H9 (cell line): ENCODE results near the gene TRPV3. TPM values are rescaled to one million over a fixed set of nuclear protein-coding genes. Genes with fewer than 3 reads are reported as not detected.

Experiments
- DNase-seq: peaks from one replicate; pipeline ENCODE4 v3.0.0-alpha.2; 2017
- H2AFZ ChIP-seq: one replicate; pipeline ENCODE4 v1.6.1; 2013; ENCODE audit warnings: mild to moderate bottlenecking, low read length, control low read depth, moderate library complexity
- H2AK5ac ChIP-seq: 2 replicates; pipeline ENCODE4 v1.6.1; 2013; ENCODE audit warnings: low read length, control low read depth, mixed read lengths; ENCODE audit not compliant: insufficient read length
- H2BK120ac ChIP-seq: one replicate; pipeline ENCODE4 v1.6.1; 2013; ENCODE audit warnings: low read depth, mild to moderate bottlenecking, low read length, control low read depth, inconsistent platforms; ENCODE audit not compliant: poor library complexity, severe bottlenecking
- H2BK12ac ChIP-seq: 2 replicates; pipeline ENCODE4 v1.6.1; 2013; ENCODE audit warnings: low read length, control low read depth, mixed read lengths, low read depth; ENCODE audit not compliant: insufficient read length
- H2BK15ac ChIP-seq: 2 replicates; pipeline ENCODE4 v1.6.1; 2013; ENCODE audit warnings: low read depth, low read length, control low read depth
- H2BK20ac ChIP-seq: one replicate; pipeline ENCODE4 v1.6.1; 2013; ENCODE audit warnings: low read depth, mild to moderate bottlenecking, low read length, control low read depth, inconsistent platforms; ENCODE audit not compliant: poor library complexity, severe bottlenecking
- H2BK5ac ChIP-seq: 2 replicates; pipeline ENCODE4 v1.6.1; 2013; ENCODE audit warnings: low read length, control low read depth, mixed read lengths; ENCODE audit not compliant: insufficient read length
- H3K14ac ChIP-seq: 2 replicates; pipeline ENCODE4 v1.6.1; 2013; ENCODE audit warnings: low read length, control low read depth; ENCODE audit not compliant: insufficient read depth
- H3K18ac ChIP-seq: 2 replicates; pipeline ENCODE4 v1.6.1; 2013; ENCODE audit warnings: low read depth, mild to moderate bottlenecking, mixed read lengths, low read length, control low read depth; ENCODE audit not compliant: insufficient read length
- H3K23ac ChIP-seq: 2 replicates; pipeline ENCODE4 v1.6.1; 2013; ENCODE audit warnings: low read length, control low read depth, mixed read lengths, low read depth; ENCODE audit not compliant: insufficient read length
- H3K23me2 ChIP-seq: 2 replicates; pipeline ENCODE4 v1.6.1; 2013; ENCODE audit warnings: low read depth, mild to moderate bottlenecking, mixed read lengths, low read length, control low read depth; ENCODE audit not compliant: insufficient read length, poor library complexity, severe bottlenecking
- H3K27ac ChIP-seq: 2 replicates; pipeline ENCODE4 v1.5.1; 2013; ENCODE audit warnings: low read length, control low read depth, mixed read lengths, low read depth; ENCODE audit not compliant: insufficient read length
- H3K27me3 ChIP-seq: 2 replicates; pipeline ENCODE4 v1.6.1; 2013; ENCODE audit warnings: low read length, control low read depth, inconsistent platforms; ENCODE audit not compliant: insufficient read depth
- H3K4ac ChIP-seq: 2 replicates; pipeline ENCODE4 v1.6.1; 2013; ENCODE audit warnings: low read depth, mild to moderate bottlenecking, control low read depth, inconsistent platforms, low read length, moderate library complexity
- H3K4me1 ChIP-seq: 2 replicates; pipeline ENCODE4 v1.6.1; 2013; ENCODE audit warnings: low read length, control low read depth, inconsistent platforms; ENCODE audit not compliant: insufficient read depth
- H3K4me2 ChIP-seq: 2 replicates; pipeline ENCODE4 v1.6.1; 2013; ENCODE audit warnings: low read length, control low read depth, mixed read lengths; ENCODE audit not compliant: insufficient read length, insufficient read depth
- H3K56ac ChIP-seq: 2 replicates; pipeline ENCODE4 v1.6.1; 2013; ENCODE audit warnings: low read depth, mild to moderate bottlenecking, mixed read lengths, low read length, control low read depth; ENCODE audit not compliant: insufficient read length
- H3K79me1 ChIP-seq: 2 replicates; pipeline ENCODE4 v1.6.1; 2013; ENCODE audit warnings: low read depth, mild to moderate bottlenecking, moderate library complexity, low read length, control low read depth, inconsistent platforms; ENCODE audit not compliant: insufficient read depth, poor library complexity, severe bottlenecking
- H3K79me2 ChIP-seq: 2 replicates; pipeline ENCODE4 v1.6.1; 2013; ENCODE audit warnings: low read length, control low read depth, inconsistent platforms; ENCODE audit not compliant: insufficient read depth
- H3K9ac ChIP-seq: 2 replicates; pipeline ENCODE4 v1.6.1; 2013; ENCODE audit warnings: low read length, control low read depth, mixed read lengths; ENCODE audit not compliant: insufficient read length; ENCODE audit errors: extremely low read depth
- H3K9me3 ChIP-seq: one replicate; pipeline ENCODE4 v1.6.1; 2013; ENCODE audit warnings: low read depth, low read length, inconsistent platforms; ENCODE audit not compliant: control insufficient read depth
- H3T11ph ChIP-seq: one replicate; pipeline ENCODE4 v1.6.1; 2013; ENCODE audit warnings: mild to moderate bottlenecking, low read length, control low read depth, inconsistent platforms
- H4K20me1 ChIP-seq: one replicate; pipeline ENCODE4 v1.6.1; 2013; ENCODE audit not compliant: control insufficient read depth, insufficient read length, insufficient read depth
- H4K5ac ChIP-seq: 2 replicates; pipeline ENCODE4 v1.6.1; 2013; ENCODE audit warnings: low read depth, mild to moderate bottlenecking, mixed read lengths, low read length, control low read depth; ENCODE audit not compliant: insufficient read length
- H4K8ac ChIP-seq: replicated peaks from 2 replicates; pipeline ENCODE4 v1.6.1; 2013; ENCODE audit warnings: low read length, control low read depth, mixed read lengths, low read depth; ENCODE audit not compliant: insufficient read length
- H4K91ac ChIP-seq: 2 replicates; pipeline ENCODE4 v1.6.1; 2013; ENCODE audit warnings: low read depth, mild to moderate bottlenecking, moderate library complexity, mixed read lengths, low read length, control low read depth; ENCODE audit not compliant: insufficient read length
- H3K27ac Mint-ChIP-seq, 3 experiments: 2 replicates in 2 of 3; 3 replicates in 1 of 3; pipeline ENCODE4 v1.8.0; 2020 to 2021; ENCODE audit warnings: mixed read lengths in 3 of 3, mild to moderate bottlenecking in 1 of 3, moderate library complexity in 1 of 3
- H3K27me3 Mint-ChIP-seq: 2 replicates; pipeline ENCODE4 v1.8.0; 2021; ENCODE audit warnings: low read depth, mild to moderate bottlenecking, moderate library complexity, mixed read lengths
- H3K36me3 Mint-ChIP-seq, 3 experiments: 2 replicates in 2 of 3; 3 replicates in 1 of 3; pipeline ENCODE4 v1.8.0; 2020 to 2021; ENCODE audit warnings: low read depth in 3 of 3, mixed read lengths in 3 of 3; ENCODE audit not compliant: insufficient read depth in 1 of 3
- H3K4me1 Mint-ChIP-seq, 2 experiments: 2 replicates each; pipeline ENCODE4 v1.8.0; 2020; ENCODE audit warnings: mixed read lengths in 2 of 2
- H3K4me3 Mint-ChIP-seq, 2 experiments: 2 replicates in 1 of 2; 3 replicates in 1 of 2; pipeline ENCODE4 v1.8.0; 2020 to 2021; ENCODE audit warnings: mild to moderate bottlenecking in 2 of 2, mixed read lengths in 2 of 2, moderate library complexity in 1 of 2
- H3K9me3 Mint-ChIP-seq, 2 experiments: 2 replicates in 1 of 2; 3 replicates in 1 of 2; pipeline ENCODE4 v1.8.0; 2020; ENCODE audit warnings: mild to moderate bottlenecking in 2 of 2, mixed read lengths in 2 of 2, moderate library complexity in 1 of 2
- WGBS: extraction: QIAGEN DNeasy Blood & Tissue Kit; methylation state at CpG from one replicate; pipeline ENCODE4 v1.1.7; 2013; ENCODE audit warnings: missing lambda C conversion rate, low lambda C conversion rate, mixed read lengths; ENCODE audit not compliant: insufficient read length; ENCODE audit errors: extremely low coverage; 5-methylcytosine and 5-hydroxymethylcytosine counted together
- total RNA-seq: library from RNA; stranded (reverse); gene quantifications from 2 replicates; pipeline ENCODE4 v1.2.1, GENCODE V29; 2021
- TF ChIP-seq, protein P1 (sequence below): fragments of 200-600 bp; sonication (generic); conservative IDR thresholded peaks from 3 replicates; pipeline ENCODE4 v1.8.0; 2021; ENCODE audit warnings: antibody characterized with exemption, mild to moderate bottlenecking

TRPV3 gene
- total RNA-seq, 1 experiment from 2014 or later, result 0.63 TPM

DNA sequence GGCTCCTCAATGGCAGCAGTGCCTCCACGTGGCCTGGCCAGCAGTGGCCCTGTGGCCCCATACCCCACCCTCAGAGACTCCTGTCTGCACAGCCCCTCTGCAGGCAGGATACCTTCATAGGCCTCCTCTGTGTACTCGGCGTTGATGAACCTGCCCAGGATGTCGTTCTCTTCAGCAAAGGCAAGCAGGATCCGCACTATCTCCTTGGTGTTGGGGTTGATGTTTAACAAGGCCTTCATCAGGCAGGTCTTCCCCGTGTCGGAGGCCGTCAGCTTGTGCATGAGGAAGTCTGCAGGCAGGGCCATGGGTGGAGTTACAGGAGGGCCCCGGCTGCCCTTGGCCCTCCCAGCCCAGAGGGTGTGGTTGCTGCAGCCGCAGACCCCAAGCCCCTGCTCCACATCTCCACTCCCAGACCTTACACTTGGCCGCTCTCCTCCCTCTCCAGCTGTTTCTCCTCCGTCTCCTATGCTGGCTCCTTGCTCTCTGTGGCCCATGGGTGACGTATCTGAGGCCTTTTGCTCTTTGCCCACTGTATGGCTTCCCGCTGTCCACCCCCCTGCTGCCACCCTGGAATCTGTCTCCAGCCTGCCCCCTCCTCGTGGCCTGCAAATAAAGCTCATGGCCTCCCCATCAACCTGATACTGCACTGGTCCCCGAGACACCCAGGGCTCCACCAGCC is 15.1 kb downstream of the TRPV3 start:
- Histone ChIP-seq H2BK12ac (no peak overlapping the region), H3K9me3 (no peaks in the 10 kb centered on the region), H4K8ac (no peak overlapping the region), H3K4me1 (no peaks in the 10 kb centered on the region), H3K4ac (no peak overlapping the region), H3K14ac (no peak overlapping the region), H3K79me1 (no peaks in the 10 kb centered on the region), H2BK20ac (no peak overlapping the region), H4K20me1 (no peaks in the 10 kb centered on the region), H3K56ac (no peak overlapping the region), H2AK5ac (no peak overlapping the region), H3T11ph (no peak overlapping the region), H3K27ac (no peak overlapping the region), H3K23me2 (no peaks in the 10 kb centered on the region), H2BK15ac (no peak overlapping the region), H4K5ac (no peak overlapping the region), H3K4me2 (no peak overlapping the region), H3K23ac (no peak overlapping the region), H3K79me2 (no peaks in the 10 kb centered on the region), H2AFZ (no peak overlapping the region), H2BK5ac (no peak overlapping the region), H2BK120ac (no peak overlapping the region), H3K9ac (no peak overlapping the region), H3K27me3 (no peaks in the 10 kb centered on the region), H4K91ac (no peak overlapping the region), H3K18ac (no peak overlapping the region)
- Mint-ChIP-seq H3K27me3 (peaks cover 2% of the 10 kb centered on the region), H3K4me3 (no peak overlapping the region), H3K4me1 (no peaks in the 10 kb centered on the region), H3K27ac (peak overlapping the region in 1 of 3 experiments; percentile 72; a peak in 1 of 7 replicates), H3K9me3 (no peaks in the 10 kb centered on the region; a peak in 1 of 5 replicates), H3K36me3 (no peaks in the 10 kb centered on the region)
- DNase-seq, result peak; percentile 27
- WGBS, result no CpG with 5 or more reads among the region's 16 CpGs
- TF ChIP-seq, protein P1, sequence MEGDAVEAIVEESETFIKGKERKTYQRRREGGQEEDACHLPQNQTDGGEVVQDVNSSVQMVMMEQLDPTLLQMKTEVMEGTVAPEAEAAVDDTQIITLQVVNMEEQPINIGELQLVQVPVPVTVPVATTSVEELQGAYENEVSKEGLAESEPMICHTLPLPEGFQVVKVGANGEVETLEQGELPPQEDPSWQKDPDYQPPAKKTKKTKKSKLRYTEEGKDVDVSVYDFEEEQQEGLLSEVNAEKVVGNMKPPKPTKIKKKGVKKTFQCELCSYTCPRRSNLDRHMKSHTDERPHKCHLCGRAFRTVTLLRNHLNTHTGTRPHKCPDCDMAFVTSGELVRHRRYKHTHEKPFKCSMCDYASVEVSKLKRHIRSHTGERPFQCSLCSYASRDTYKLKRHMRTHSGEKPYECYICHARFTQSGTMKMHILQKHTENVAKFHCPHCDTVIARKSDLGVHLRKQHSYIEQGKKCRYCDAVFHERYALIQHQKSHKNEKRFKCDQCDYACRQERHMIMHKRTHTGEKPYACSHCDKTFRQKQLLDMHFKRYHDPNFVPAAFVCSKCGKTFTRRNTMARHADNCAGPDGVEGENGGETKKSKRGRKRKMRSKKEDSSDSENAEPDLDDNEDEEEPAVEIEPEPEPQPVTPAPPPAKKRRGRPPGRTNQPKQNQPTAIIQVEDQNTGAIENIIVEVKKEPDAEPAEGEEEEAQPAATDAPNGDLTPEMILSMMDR, result no peak
